Stimulated activated CD4-positive, alpha-beta T cell treated with anti-CD3 and anti-CD28 coated beads, Interleukin-15, amount 100 ng/mL, for 1 hour (primary cell): Measurements from ENCODE around the gene CAPNS1.
"Not testable (repeated sequence)": the region's sequence is repeated elsewhere in the genome, so short reads cannot be mapped to it uniquely, and the experiment has no call there.

ENCODE experiments used
- DNase-seq, 2 donors: peaks; one replicate each; pipeline ENCODE4 v3.0.0-alpha.2; 2020; ENCODE audit warnings: low read depth in 1 of 2, low spot score in 1 of 2

The CAPNS1 gene

GRCh38 chr19:36149673-36150406, 10.0 kb downstream of the CAPNS1 start:
- DNase-seq: no peak

- DNase-seq: no peak
Measured at GRCh38 chr19:36150586-36150985, 10.7 kb downstream of the CAPNS1 start.

GRCh38 chr19:36151144-36152018, 11.5 kb downstream of the CAPNS1 start:
- no peak for DNase-seq

- DNase-seq: no peak
Measured at GRCh38 chr19:36152019-36152351, 12.1 kb downstream of the CAPNS1 start.

- no peak for DNase-seq
Measured at GRCh38 chr19:36152352-36153091, 12.7 kb downstream of the CAPNS1 start, which contains the start of gene COX7A1. Gene COX7A1, minus strand, starts transcription at chr19:36152447. Its CDS starts 40 bp downstream, at chr19:36152407.

- no peak for DNase-seq
Measured at GRCh38 chr19:36153126-36153525, 13.3 kb downstream of the CAPNS1 start.

GRCh38 chr19:36160821-36161596, 21.1 kb downstream of the CAPNS1 start:
- no peak for DNase-seq

GRCh38 chr19:36163813-36164212, 23.9 kb downstream of the CAPNS1 start:
- no peak for DNase-seq

GRCh38 chr19:36169084-36169760, 29.4 kb downstream of the CAPNS1 start:
- DNase-seq: no peak

GRCh38 chr19:36172852-36173251, 33.0 kb downstream of the CAPNS1 start:
- DNase-seq: no peak

GRCh38 chr19:36173846-36174245, 34.0 kb downstream of the CAPNS1 start:
- DNase-seq: not testable (repeated sequence)

GRCh38 chr19:36179077-36179476, 39.2 kb downstream of the CAPNS1 start:
- not testable (repeated sequence) for DNase-seq

GRCh38 chr19:36182612-36183244, 42.9 kb downstream of the CAPNS1 start:
- DNase-seq: no peak

GRCh38 chr19:36183245-36183628, 43.4 kb downstream of the CAPNS1 start:
- no peak for DNase-seq

GRCh38 chr19:36186722-36187121, 46.9 kb downstream of the CAPNS1 start:
- not testable (repeated sequence) for DNase-seq

- no peak for DNase-seq
Measured at GRCh38 chr19:36196249-36196648, 56.4 kb downstream of the CAPNS1 start.

GRCh38 chr19:36198119-36198518, 58.3 kb downstream of the CAPNS1 start:
- DNase-seq: no peak
